Panc1 (cell line): ENCODE results near the gene GRPEL2. TPM values are rescaled to one million over a fixed set of nuclear protein-coding genes. Genes with fewer than 3 reads are reported as not detected.

Experiments used
- ATAC-seq: fragments of 200-7000 bp; cut with Tn5 transposase; 2 replicates; pipeline ENCODE4 v1.9.1; 2020; ENCODE audit warnings: mild to moderate bottlenecking, moderate library complexity
- BruUV-seq: library from RNA; stranded (reverse); fragments of 400-500 nt; replicated peaks from 2 replicates; lab custom pipeline; 2021; lab: Mats Ljungman, UMichigan
- CTCF ChIA-PET: fragments of 300-600 bp; sonication (Branson Sonifier 250); formaldehyde crosslinking; loops from one replicate; lab custom pipeline; 2022; ENCODE audit warnings: antibody characterized with exemption; lab: Charles Lee
- POLR2A ChIA-PET: fragments of 300-600 bp; sonication (Branson Sonifier 250); formaldehyde crosslinking; loops from one replicate; lab custom pipeline; 2022; ENCODE audit warnings: antibody characterized with exemption; lab: Charles Lee
- DNase-seq: peaks from one replicate; pipeline ENCODE4 v3.0.0-alpha.2; 2010; ENCODE audit warnings: low read depth, low spot score
- H3K27ac ChIP-seq: 2 replicates; pipeline ENCODE4 v1.5.1; 2011; ENCODE audit warnings: mild to moderate bottlenecking, low read length, inconsistent platforms
- H3K27me3 ChIP-seq: fragments of 200-500 bp; sonication (Bioruptor generic); 2 replicates; pipeline ENCODE4 v1.6.0; 2014; ENCODE audit warnings: low read length, inconsistent platforms; ENCODE audit not compliant: control insufficient read depth, insufficient read depth
- H3K36me3 ChIP-seq: fragments of 200-500 bp; sonication (Bioruptor generic); 2 replicates; pipeline ENCODE4 v1.5.1; 2014; ENCODE audit warnings: inconsistent platforms, mild to moderate bottlenecking, low read length, moderate library complexity; ENCODE audit not compliant: control insufficient read depth, insufficient read depth
- H3K4me1 ChIP-seq: 2 replicates; pipeline ENCODE4 v1.5.1; 2011; ENCODE audit warnings: inconsistent platforms, mild to moderate bottlenecking, low read length, moderate library complexity; ENCODE audit not compliant: control insufficient read depth, insufficient read depth
- H3K4me3 ChIP-seq, 2 experiments: 2 replicates each; pipeline ENCODE4 v1.5.1; 2011 to 2012; ENCODE audit warnings: low read depth in 2 of 2, low read length in 2 of 2, mild to moderate bottlenecking in 2 of 2, inconsistent platforms in 1 of 2, moderate library complexity in 1 of 2
- H3K9me3 ChIP-seq: fragments of 200-500 bp; sonication (Bioruptor generic); 2 replicates; pipeline ENCODE4 v1.5.1; 2014; ENCODE audit warnings: low read depth, mild to moderate bottlenecking, inconsistent platforms, low read length, moderate library complexity; ENCODE audit not compliant: control insufficient read depth, insufficient read depth
- POLR2AphosphoS5 ChIP-seq: IDR thresholded peaks from 2 replicates; pipeline ENCODE4 v1.6.1; 2012; ENCODE audit warnings: mild to moderate bottlenecking, low read depth, low read length, moderate library complexity
- SIN3A ChIP-seq: IDR thresholded peaks from 2 replicates; pipeline ENCODE4 v1.6.1; 2012; ENCODE audit warnings: low read depth, mild to moderate bottlenecking, low read length, moderate library complexity, borderline replicate concordance; ENCODE audit not compliant: insufficient read depth
- TCF7L2 ChIP-seq: IDR thresholded peaks from 2 replicates; pipeline ENCODE4 v1.6.1; 2011; ENCODE audit warnings: mild to moderate bottlenecking, low read depth, low read length, inconsistent platforms
- in situ Hi-C: cut with HindIII; loops from 2 replicates; pipeline ENCODE4 v1.10.0; 2016; ENCODE audit warnings: low sequenced_read_pairs, low pct_unique_long_range_greater_than_20kb
- intact Hi-C: fragments of 100-400 bp; cut with micrococcal nuclease; formaldehyde crosslinking; loops from one replicate; pipeline ENCODE4 v1.10.0; 2022; ENCODE audit not compliant: unreplicated experiment
- total RNA-seq: library from RNA; stranded (reverse); gene quantifications from one replicate; pipeline ENCODE4 v1.2.1, GENCODE V29; 2021; ENCODE audit not compliant: unreplicated experiment
- TF ChIP-seq, protein P1 (sequence below), 2 experiments: IDR thresholded peaks; 2 replicates each; pipeline ENCODE4 v1.6.1; 2011 to 2012; ENCODE audit warnings: low read depth in 2 of 2, control low read depth in 1 of 2, low read length in 1 of 2, mild to moderate bottlenecking in 1 of 2, moderate library complexity in 1 of 2; ENCODE audit not compliant: insufficient read depth in 1 of 2
- TF ChIP-seq, protein P2 (sequence below): fragments of 450-650 bp; IDR thresholded peaks from 2 replicates; pipeline ENCODE4 v1.5.1; 2017; ENCODE audit warnings: mild to moderate bottlenecking

GRPEL2 gene
- total RNA-seq, 1 experiment from 2014 or later: 30.1 TPM

- intact Hi-C loops (no loop called here), in situ Hi-C loops (no loop called here)
- DNase-seq (no peak), ATAC-seq (no peak)
- CTCF ChIA-PET: interaction anchor here (0.6 to 0.8 kb wide), 2 partner anchors 100 to 197 kb away, joined by 3 to 5 read pairs; no protein-coding TSS in a partner anchor
- BruUV-seq: no TSS peak
- Histone ChIP-seq H3K36me3 (no peaks in the 10 kb centered on the region), H3K4me1 (no peaks in the 10 kb centered on the region), H3K4me3 (no peak overlapping the region), H3K27me3 (no peaks in the 10 kb centered on the region), H3K9me3 (no peaks in the 10 kb centered on the region), H3K27ac (no peak overlapping the region)
- POLR2A ChIA-PET: no interaction called here
- TF ChIP-seq, protein P1, sequence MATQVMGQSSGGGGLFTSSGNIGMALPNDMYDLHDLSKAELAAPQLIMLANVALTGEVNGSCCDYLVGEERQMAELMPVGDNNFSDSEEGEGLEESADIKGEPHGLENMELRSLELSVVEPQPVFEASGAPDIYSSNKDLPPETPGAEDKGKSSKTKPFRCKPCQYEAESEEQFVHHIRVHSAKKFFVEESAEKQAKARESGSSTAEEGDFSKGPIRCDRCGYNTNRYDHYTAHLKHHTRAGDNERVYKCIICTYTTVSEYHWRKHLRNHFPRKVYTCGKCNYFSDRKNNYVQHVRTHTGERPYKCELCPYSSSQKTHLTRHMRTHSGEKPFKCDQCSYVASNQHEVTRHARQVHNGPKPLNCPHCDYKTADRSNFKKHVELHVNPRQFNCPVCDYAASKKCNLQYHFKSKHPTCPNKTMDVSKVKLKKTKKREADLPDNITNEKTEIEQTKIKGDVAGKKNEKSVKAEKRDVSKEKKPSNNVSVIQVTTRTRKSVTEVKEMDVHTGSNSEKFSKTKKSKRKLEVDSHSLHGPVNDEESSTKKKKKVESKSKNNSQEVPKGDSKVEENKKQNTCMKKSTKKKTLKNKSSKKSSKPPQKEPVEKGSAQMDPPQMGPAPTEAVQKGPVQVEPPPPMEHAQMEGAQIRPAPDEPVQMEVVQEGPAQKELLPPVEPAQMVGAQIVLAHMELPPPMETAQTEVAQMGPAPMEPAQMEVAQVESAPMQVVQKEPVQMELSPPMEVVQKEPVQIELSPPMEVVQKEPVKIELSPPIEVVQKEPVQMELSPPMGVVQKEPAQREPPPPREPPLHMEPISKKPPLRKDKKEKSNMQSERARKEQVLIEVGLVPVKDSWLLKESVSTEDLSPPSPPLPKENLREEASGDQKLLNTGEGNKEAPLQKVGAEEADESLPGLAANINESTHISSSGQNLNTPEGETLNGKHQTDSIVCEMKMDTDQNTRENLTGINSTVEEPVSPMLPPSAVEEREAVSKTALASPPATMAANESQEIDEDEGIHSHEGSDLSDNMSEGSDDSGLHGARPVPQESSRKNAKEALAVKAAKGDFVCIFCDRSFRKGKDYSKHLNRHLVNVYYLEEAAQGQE (IDR thresholded peaks at IDR 0.05; ENCODE audit: insufficient read depth in 1 of 2, low read depth in 2 of 2, low read length in 1 of 2): no peak
- no peak for TF ChIP-seq POLR2AphosphoS5
- TF ChIP-seq, protein P2, sequence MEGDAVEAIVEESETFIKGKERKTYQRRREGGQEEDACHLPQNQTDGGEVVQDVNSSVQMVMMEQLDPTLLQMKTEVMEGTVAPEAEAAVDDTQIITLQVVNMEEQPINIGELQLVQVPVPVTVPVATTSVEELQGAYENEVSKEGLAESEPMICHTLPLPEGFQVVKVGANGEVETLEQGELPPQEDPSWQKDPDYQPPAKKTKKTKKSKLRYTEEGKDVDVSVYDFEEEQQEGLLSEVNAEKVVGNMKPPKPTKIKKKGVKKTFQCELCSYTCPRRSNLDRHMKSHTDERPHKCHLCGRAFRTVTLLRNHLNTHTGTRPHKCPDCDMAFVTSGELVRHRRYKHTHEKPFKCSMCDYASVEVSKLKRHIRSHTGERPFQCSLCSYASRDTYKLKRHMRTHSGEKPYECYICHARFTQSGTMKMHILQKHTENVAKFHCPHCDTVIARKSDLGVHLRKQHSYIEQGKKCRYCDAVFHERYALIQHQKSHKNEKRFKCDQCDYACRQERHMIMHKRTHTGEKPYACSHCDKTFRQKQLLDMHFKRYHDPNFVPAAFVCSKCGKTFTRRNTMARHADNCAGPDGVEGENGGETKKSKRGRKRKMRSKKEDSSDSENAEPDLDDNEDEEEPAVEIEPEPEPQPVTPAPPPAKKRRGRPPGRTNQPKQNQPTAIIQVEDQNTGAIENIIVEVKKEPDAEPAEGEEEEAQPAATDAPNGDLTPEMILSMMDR: no peak
- no peak for TF ChIP-seq TCF7L2
- no peak for TF ChIP-seq SIN3A
Observed at GRCh38 chr5:149365418-149365817, 20.1 kb downstream of the GRPEL2 start.

GRCh38 chr5:149366169-149366729 lies 20.9 kb downstream of the GRPEL2 start:
- no TSS peak for BruUV-seq
- no peaks in the 10 kb centered on the region for H3K36me3 ChIP-seq
- no peaks in the 10 kb centered on the region for H3K9me3 ChIP-seq
- H3K27ac ChIP-seq: no peak overlapping the region
- in situ Hi-C loops (no loop called here), intact Hi-C loops (no loop called here)
- DNase-seq: no peak
- POLR2A ChIA-PET: no interaction called here
- no peaks in the 10 kb centered on the region for H3K4me1 ChIP-seq
- no peaks in the 10 kb centered on the region for H3K27me3 ChIP-seq
- TF ChIP-seq, protein P2: no peak
- TF ChIP-seq POLR2AphosphoS5 (no peak), SIN3A (no peak), TCF7L2 (no peak)
- TF ChIP-seq, protein P1 (IDR thresholded peaks at IDR 0.05; ENCODE audit: insufficient read depth in 1 of 2, low read depth in 2 of 2, low read length in 1 of 2): no peak
- no peak for ATAC-seq
- CTCF ChIA-PET: interaction anchor here (0.6 to 1.0 kb wide), 3 partner anchors 23 to 196 kb away, joined by 3 to 5 read pairs (median 3); no protein-coding TSS in a partner anchor
- no peak overlapping the region for H3K4me3 ChIP-seq
